GM12891 (cell line): ENCODE measurements around the gene THSD7B.

Source experiments
- PAX5 ChIP-seq: IDR thresholded peaks from 2 replicates; pipeline ENCODE4 v1.6.1; 2011; ENCODE audit warnings: low read length, moderate library complexity, mild to moderate bottlenecking; ENCODE audit not compliant: insufficient read depth, severe bottlenecking
- POLR2A ChIP-seq: IDR thresholded peaks from 2 replicates; pipeline ENCODE4 v1.6.1; 2011; ENCODE audit warnings: low read depth, low read length, control low read depth
- POLR2AphosphoS5 ChIP-seq: IDR thresholded peaks from 2 replicates; pipeline ENCODE4 v1.6.1; 2011; ENCODE audit warnings: low read depth, low read length, control low read depth
- POU2F2 ChIP-seq: IDR thresholded peaks from 2 replicates; pipeline ENCODE4 v1.6.1; 2011; ENCODE audit warnings: low read depth, mild to moderate bottlenecking, control low read depth, low read length, moderate library complexity
- SPI1 ChIP-seq: IDR thresholded peaks from 2 replicates; pipeline ENCODE4 v1.6.1; 2011; ENCODE audit warnings: low read depth, low read length, control low read depth
- TAF1 ChIP-seq: IDR thresholded peaks from 2 replicates; pipeline ENCODE4 v1.6.1; 2011; ENCODE audit warnings: low read depth, low read length, control low read depth

GRCh38 chr2:137570484-137570883, 805.1 kb downstream of the THSD7B start:
- TF ChIP-seq TAF1 (no peak), SPI1 (no peak), POLR2A (no peak), POLR2AphosphoS5 (no peak), PAX5 (no peak), POU2F2 (no peak)
